GM21619 (cell line): Measurements from ENCODE around the gene ROBO1.

Experiments
- ATAC-seq: cut with Tn5 transposase; IDR thresholded peaks from one replicate; pipeline ENCODE4 v1.9.1; 2021; ENCODE audit not compliant: unreplicated experiment

The ROBO1 gene

GRCh38 chr3:78940128-78940527 is 827.7 kb downstream of the ROBO1 start:
- ATAC-seq = no peak

- no peak for ATAC-seq
Observed at GRCh38 chr3:78937475-78937874, 830.3 kb downstream of the ROBO1 start.

GRCh38 chr3:78927759-78928158 is 840.0 kb downstream of the ROBO1 start:
- no peak for ATAC-seq

GRCh38 chr3:78926523-78926922 is 841.3 kb downstream of the ROBO1 start:
- no peak for ATAC-seq

- ATAC-seq = no peak
Observed at GRCh38 chr3:78924711-78925110, 843.1 kb downstream of the ROBO1 start.

GRCh38 chr3:78919021-78919755 is 848.6 kb downstream of the ROBO1 start:
- ATAC-seq = no peak

GRCh38 chr3:78918361-78919020 is 849.3 kb downstream of the ROBO1 start:
- ATAC-seq = no peak

GRCh38 chr3:78917536-78917935 is 850.3 kb downstream of the ROBO1 start:
- ATAC-seq = no peak

GRCh38 chr3:78913711-78914110 is 854.1 kb downstream of the ROBO1 start:
- ATAC-seq = no peak

- ATAC-seq = no peak
Observed at GRCh38 chr3:78912687-78913086, 855.1 kb downstream of the ROBO1 start.

GRCh38 chr3:78912259-78912658 is 855.5 kb downstream of the ROBO1 start:
- ATAC-seq = no peak

- ATAC-seq = no peak
Observed at GRCh38 chr3:78911394-78911793, 856.4 kb downstream of the ROBO1 start.

- ATAC-seq = no peak
Observed at GRCh38 chr3:78908236-78908635, 859.6 kb downstream of the ROBO1 start.

GRCh38 chr3:78907367-78907766 is 860.4 kb downstream of the ROBO1 start:
- no peak for ATAC-seq

- no peak for ATAC-seq
Observed at GRCh38 chr3:78906930-78907329, 860.9 kb downstream of the ROBO1 start.

- ATAC-seq = no peak
Observed at GRCh38 chr3:78906245-78906644, 861.6 kb downstream of the ROBO1 start.

- no peak for ATAC-seq
Observed at GRCh38 chr3:78905700-78906099, 862.1 kb downstream of the ROBO1 start.

- no peak for ATAC-seq
Observed at GRCh38 chr3:78901544-78901943, 866.3 kb downstream of the ROBO1 start.

- ATAC-seq = no peak
Observed at GRCh38 chr3:78900880-78901279, 866.9 kb downstream of the ROBO1 start.

GRCh38 chr3:78900426-78900825 is 867.4 kb downstream of the ROBO1 start:
- ATAC-seq = no peak

GRCh38 chr3:78895528-78895927 is 872.3 kb downstream of the ROBO1 start:
- ATAC-seq = no peak

- ATAC-seq = no peak
Observed at GRCh38 chr3:78894787-78895186, 873.0 kb downstream of the ROBO1 start.

GRCh38 chr3:78893161-78893560 is 874.6 kb downstream of the ROBO1 start:
- no peak for ATAC-seq
